Small intestine (tissue), 7 donors: ENCODE measurements around the gene FIZ1. TPM values are rescaled to one million over a fixed set of nuclear protein-coding genes. Genes with fewer than 3 reads are reported as not detected.
A peak's percentile ranks its signal among the peaks of the same experiment; 100 is the strongest.

Source experiments
- DNase-seq, 2 donors: peaks; one replicate each; pipeline versions ENCODE4 v3.0.0 to v3.0.0-alpha.2; 2013
- FAIRE-seq: peaks from 2 replicates; lab custom pipeline; 2012; peaks lifted over from hg19 to GRCh38; lab: Jason Lieb, UNC
- H3K27ac ChIP-seq, 3 donors: one replicate each; pipeline ENCODE4 v1.5.1; 2013; ENCODE audit warnings: low read length in 2 of 3, mild to moderate bottlenecking in 2 of 3, control low read depth in 1 of 3, inconsistent platforms in 1 of 3, low read depth in 1 of 3, moderate library complexity in 1 of 3
- H3K27me3 ChIP-seq, 3 donors: one replicate each; pipeline ENCODE4 v1.6.1; 2013; ENCODE audit warnings: low read length in 3 of 3, inconsistent platforms in 1 of 3; ENCODE audit not compliant: control insufficient read depth in 3 of 3, insufficient read depth in 3 of 3
- H3K36me3 ChIP-seq, 3 donors: one replicate each; pipeline ENCODE4 v1.6.1; 2013; ENCODE audit warnings: low read length in 3 of 3, inconsistent platforms in 1 of 3, low read depth in 1 of 3, mild to moderate bottlenecking in 1 of 3, moderate library complexity in 1 of 3; ENCODE audit not compliant: control insufficient read depth in 3 of 3, insufficient read depth in 2 of 3
- H3K4me1 ChIP-seq, 3 donors: one replicate each; pipeline ENCODE4 v1.6.1; 2013; ENCODE audit warnings: low read length in 2 of 3, inconsistent platforms in 1 of 3, low read depth in 1 of 3, mild to moderate bottlenecking in 1 of 3, moderate library complexity in 1 of 3; ENCODE audit not compliant: control insufficient read depth in 3 of 3, insufficient read depth in 2 of 3
- H3K4me3 ChIP-seq, 3 donors: one replicate each; pipeline ENCODE4 v1.5.1; 2013; ENCODE audit warnings: low read length in 3 of 3, control low read depth in 1 of 3, inconsistent platforms in 1 of 3, low read depth in 1 of 3, mild to moderate bottlenecking in 1 of 3, moderate library complexity in 1 of 3
- H3K9me3 ChIP-seq, 2 donors: one replicate each; pipeline ENCODE4 v1.6.1; 2013; ENCODE audit warnings: low read depth in 1 of 2, low read length in 1 of 2; ENCODE audit not compliant: control insufficient read depth in 2 of 2, insufficient read depth in 1 of 2
- WGBS, 3 donors: extraction: QIAGEN DNeasy Blood & Tissue Kit; methylation state at CpG; one replicate each; pipeline ENCODE4 v1.1.7; 2013; 5-methylcytosine and 5-hydroxymethylcytosine counted together
- polyA plus RNA-seq, 4 donors: library from polyadenylated mRNA; stranded (reverse) in 3 of 4; unstranded in 1 of 4; fragments of 200-250 nt in 3 of 4; fragments of 120-200 nt in 1 of 4; gene quantifications; one replicate each; pipeline versions ENCODE4 v1.2.1 to v1.2.3, GENCODE V29; 2013
- donor health status: healthy with polysubstance abuse.
- donor health status: control.
- donor health status: control.
- donor health status: Bipolar disorder and iron deficiency.
- donor health status: healthy.

The FIZ1 gene
- polyA plus RNA-seq, 4 donors: 7.2 to 13.0 (median 7.4) TPM

- Histone ChIP-seq H3K27me3 (no peaks in the 10 kb centered on the region), H3K4me1 (peaks cover 2 to 41% (median 12%) of the 10 kb centered on the region in 3 donors), H3K27ac (peak overlapping the region in 1 of 3 donors; percentile 66), H3K36me3 (peaks cover 0 to 20% (median 2%) of the 10 kb centered on the region in 3 donors), H3K9me3 (no peaks in the 10 kb centered on the region), H3K4me3 (peak overlapping the region; percentile 89 to 98 (median 95))
- FAIRE-seq (no peak), DNase-seq (no peak)
- 44 to 50% (median 47%) methylated on average over 12 of the region's 12 CpGs for WGBS, 3 donors
These were observed 45.0 kb upstream of the FIZ1 start for GRCh38 chr19:55644191-55644833.

- DNase-seq: peak in 1 of 2 donors; percentile 44
- Histone ChIP-seq H3K27ac (peak overlapping the region in 2 of 3 donors; percentile 42 to 66), H3K36me3 (peaks cover 0 to 23% (median 2%) of the 10 kb centered on the region in 3 donors), H3K27me3 (no peaks in the 10 kb centered on the region), H3K4me3 (peak overlapping the region; percentile 89 to 98 (median 95)), H3K9me3 (no peaks in the 10 kb centered on the region), H3K4me1 (peaks cover 2 to 36% (median 12%) of the 10 kb centered on the region in 3 donors)
- WGBS, 3 donors: 0 to 1% (median 0%) methylated on average over 12 to 15 of the region's 15 CpGs
- no peak for FAIRE-seq
These were observed 44.5 kb upstream of the FIZ1 start for GRCh38 chr19:55643887-55644176.

- Histone ChIP-seq H3K27me3 (no peaks in the 10 kb centered on the region), H3K27ac (peak within 1 kb of the TSS; percentile 65 to 71 (median 70)), H3K4me1 (peaks cover 2 to 32% (median 12%) of the 10 kb centered on the region in 3 donors), H3K9me3 (no peaks in the 10 kb centered on the region), H3K4me3 (peak within 1 kb of the TSS; percentile 89 to 98 (median 95)), H3K36me3 (peaks cover 0 to 27% (median 2%) of the 10 kb centered on the region in 3 donors)
- 1 to 2% (median 1%) methylated on average over 42 to 56 of the region's 56 CpGs for WGBS, 3 donors
- DNase-seq (peak; percentile 77 to 84), FAIRE-seq (no peak)
These were observed 43.9 kb upstream of the FIZ1 start, which contains the start of gene ZNF581 for GRCh38 chr19:55643003-55643886. TSS of gene ZNF581 (plus strand) at chr19:55643649. CDS start at chr19:55644572, 923 bp downstream.

- peaks cover 2 to 29% (median 12%) of the 10 kb centered on the region in 3 donors for H3K4me1 ChIP-seq
- H3K4me3 ChIP-seq: peak overlapping the region; percentile 76 to 98 (median 89)
- DNase-seq (peak in 1 of 2 donors; percentile 62), FAIRE-seq (no peak)
- H3K27ac ChIP-seq: peak overlapping the region; percentile 45 to 89 (median 71)
- peaks cover 0 to 33% (median 2%) of the 10 kb centered on the region in 3 donors for H3K36me3 ChIP-seq
- 0 to 2% (median 1%) methylated on average over 48 to 65 of the region's 65 CpGs for WGBS, 3 donors
- no peaks in the 10 kb centered on the region for H3K27me3 ChIP-seq
- H3K9me3 ChIP-seq: no peaks in the 10 kb centered on the region
These were observed 43.1 kb upstream of the FIZ1 start for GRCh38 chr19:55642153-55643002.

- DNase-seq: no peak
- Histone ChIP-seq H3K9me3 (no peaks in the 10 kb centered on the region), H3K27me3 (no peaks in the 10 kb centered on the region), H3K4me1 (peaks cover 2 to 25% (median 13%) of the 10 kb centered on the region in 3 donors), H3K36me3 (peaks cover 0 to 31% (median 2%) of the 10 kb centered on the region in 3 donors), H3K27ac (peak overlapping the region; percentile 5 to 89 (median 76)), H3K4me3 (peak overlapping the region; percentile 76 to 98 (median 81))
- WGBS, 3 donors: 0 to 1% (median 1%) methylated on average over 25 of the region's 25 CpGs
- no peak for FAIRE-seq
These were observed 42.3 kb upstream of the FIZ1 start for GRCh38 chr19:55641426-55642152.

- peaks cover 0 to 32% (median 2%) of the 10 kb centered on the region in 3 donors for H3K36me3 ChIP-seq
- H3K27ac ChIP-seq: peak within 1 kb of the TSS; percentile 65 to 89 (median 76)
- peak within 1 kb of the TSS; percentile 76 to 98 (median 81) for H3K4me3 ChIP-seq
- peak; percentile 47 to 84 for DNase-seq
- no peaks in the 10 kb centered on the region for H3K27me3 ChIP-seq
- peaks cover 8 to 28% (median 15%) of the 10 kb centered on the region in 3 donors for H3K4me1 ChIP-seq
- no peak for FAIRE-seq
- WGBS, 3 donors: 1% methylated on average over 65 to 89 of the region's 89 CpGs
- no peaks in the 10 kb centered on the region for H3K9me3 ChIP-seq
These were observed 41.5 kb upstream of the FIZ1 start, which contains the start of gene ZNF580 for GRCh38 chr19:55640577-55641425. TSS of gene ZNF580 (plus strand) at chr19:55641002. CDS start at chr19:55642509, 1,507 bp downstream.
